Stimulated activated CD4-positive, alpha-beta T cell treated with anti-CD3 and anti-CD28 coated beads, Interleukin-15, amount 100 ng/mL, for 48 hours (primary cell): ENCODE measurements around the gene CFAP99.
"Not testable (repeated sequence)": the region's sequence is repeated elsewhere in the genome, so short reads cannot be mapped to it uniquely, and the experiment has no call there.

Source experiments
- DNase-seq, 2 donors: peaks; one replicate each; pipeline ENCODE4 v3.0.0-alpha.2; 2020; ENCODE audit warnings: low read depth in 2 of 2

The CFAP99 gene

GRCh38 chr4:2446656-2447564 is 28.2 kb downstream of the CFAP99 start:
- no peak for DNase-seq

GRCh38 chr4:2448589-2448988 is 29.8 kb downstream of the CFAP99 start:
- no peak for DNase-seq

DNA sequence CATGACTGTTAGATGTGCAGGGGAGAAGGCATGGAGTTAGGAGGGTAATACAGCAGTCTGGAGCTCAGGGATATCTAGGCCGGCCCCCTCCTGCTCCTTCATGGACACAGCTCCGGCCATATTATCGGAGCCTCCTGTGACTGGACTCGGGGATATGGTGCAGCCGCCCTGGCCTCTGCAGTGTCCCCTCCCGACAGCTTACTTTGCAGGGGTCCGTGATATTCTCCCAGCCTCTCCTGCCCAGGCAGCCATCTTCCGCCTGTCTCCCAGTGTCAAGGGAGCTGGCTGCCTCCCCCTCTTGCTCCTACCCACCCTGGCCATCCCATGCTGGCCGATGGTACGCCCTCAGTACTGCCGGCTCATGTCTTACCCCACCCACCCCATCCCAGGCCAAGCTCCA is 30.3 kb downstream of the CFAP99 start:
- no peak for DNase-seq

DNA sequence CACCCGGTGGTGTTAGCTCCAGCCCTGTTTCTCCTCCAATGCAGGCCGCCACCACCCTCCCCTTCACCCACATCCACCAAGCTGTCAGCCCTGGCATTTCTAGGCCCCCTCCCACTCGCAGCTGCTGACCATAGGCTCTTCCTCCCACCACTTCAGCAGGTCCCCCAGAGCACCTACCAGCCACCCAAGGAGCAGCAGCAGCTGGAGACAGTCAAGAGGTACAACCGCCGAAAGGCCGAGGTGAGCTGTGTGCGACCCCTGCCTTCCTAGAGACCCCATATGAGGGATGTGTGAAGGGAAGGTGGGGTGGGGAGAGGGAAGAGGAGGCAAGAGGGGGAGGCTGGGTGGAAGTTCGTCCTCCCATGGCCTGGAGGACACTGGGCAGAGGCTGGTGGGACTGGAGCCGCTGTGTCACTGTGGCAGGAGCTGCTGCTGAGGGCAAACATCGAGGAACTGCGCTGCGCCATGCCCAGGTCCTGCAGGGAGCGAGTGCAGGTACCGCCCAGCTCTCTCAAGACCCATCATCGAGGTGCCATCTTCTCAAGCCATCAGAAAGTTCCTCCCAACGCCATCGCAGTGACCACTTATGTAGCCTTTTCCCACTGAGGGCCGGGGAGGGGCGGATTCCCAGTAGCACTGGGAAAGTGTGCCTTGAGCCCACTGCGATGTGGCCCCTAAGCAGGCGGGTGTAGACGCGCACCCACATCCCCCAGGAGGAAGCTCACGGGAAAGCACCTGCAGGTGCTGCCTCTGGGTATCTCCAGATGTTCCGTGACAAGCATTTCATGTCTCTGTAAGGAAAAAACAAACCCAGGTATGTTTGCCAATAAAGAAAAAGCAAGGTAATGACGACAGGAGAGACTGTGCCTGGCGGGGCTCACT is 31.0 kb downstream of the CFAP99 start:
- DNase-seq: no peak

DNA sequence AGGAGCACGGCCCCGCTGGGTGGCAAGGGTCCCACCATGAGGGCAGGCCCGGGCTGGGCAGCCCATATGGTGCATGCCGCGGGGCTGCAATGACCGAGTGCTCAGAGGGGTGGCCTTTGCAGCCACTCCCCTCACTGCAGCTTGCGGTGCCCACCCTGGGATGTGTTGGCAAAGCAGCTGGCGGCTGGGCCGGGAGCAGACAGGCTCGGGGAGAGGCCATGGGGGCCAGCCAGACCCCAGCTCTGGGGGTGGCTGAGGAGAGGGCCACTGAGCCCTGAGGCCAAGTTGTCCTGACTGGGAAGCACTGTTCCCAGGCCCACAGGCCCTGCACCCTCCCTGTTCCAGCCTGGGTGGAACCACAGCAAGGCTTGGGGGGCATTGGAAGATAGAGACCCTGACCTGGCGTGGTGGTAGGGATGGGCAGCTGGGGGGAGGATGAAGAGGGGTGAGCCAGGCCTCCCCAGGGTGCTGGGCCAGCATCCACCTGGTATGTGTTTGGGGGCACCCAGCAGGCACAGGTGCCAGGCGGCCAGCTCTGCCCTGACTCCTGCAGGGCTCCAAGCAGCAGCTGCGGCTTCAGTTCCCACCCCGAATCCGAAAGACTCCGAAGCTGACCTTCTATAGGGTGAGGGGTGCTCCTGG is 31.8 kb downstream of the CFAP99 start:
- no peak for DNase-seq

DNA sequence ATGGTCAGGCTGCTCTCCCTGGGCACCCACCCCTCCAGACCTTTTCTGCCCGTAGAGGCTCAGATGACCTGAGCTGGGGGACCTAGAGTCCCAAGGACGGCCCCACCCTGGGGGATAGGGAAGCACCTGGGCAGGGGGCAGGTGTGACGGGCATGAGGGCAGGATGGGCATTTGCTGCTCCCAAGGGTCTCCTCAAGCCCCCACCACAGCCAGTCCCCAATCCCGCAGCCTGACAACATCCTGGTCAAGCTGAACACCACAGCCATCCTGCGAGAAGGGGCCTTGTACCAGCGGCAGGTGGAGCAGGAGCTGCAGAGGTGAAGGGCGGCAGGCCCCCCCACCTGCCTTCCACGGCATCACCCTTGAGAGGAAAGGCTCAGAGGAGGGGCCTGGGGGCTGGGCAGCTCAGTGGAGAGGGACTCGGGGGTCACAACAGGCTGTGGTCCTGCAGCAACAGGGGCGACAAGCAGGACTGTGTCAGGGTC is 32.3 kb downstream of the CFAP99 start:
- no peak for DNase-seq

DNA sequence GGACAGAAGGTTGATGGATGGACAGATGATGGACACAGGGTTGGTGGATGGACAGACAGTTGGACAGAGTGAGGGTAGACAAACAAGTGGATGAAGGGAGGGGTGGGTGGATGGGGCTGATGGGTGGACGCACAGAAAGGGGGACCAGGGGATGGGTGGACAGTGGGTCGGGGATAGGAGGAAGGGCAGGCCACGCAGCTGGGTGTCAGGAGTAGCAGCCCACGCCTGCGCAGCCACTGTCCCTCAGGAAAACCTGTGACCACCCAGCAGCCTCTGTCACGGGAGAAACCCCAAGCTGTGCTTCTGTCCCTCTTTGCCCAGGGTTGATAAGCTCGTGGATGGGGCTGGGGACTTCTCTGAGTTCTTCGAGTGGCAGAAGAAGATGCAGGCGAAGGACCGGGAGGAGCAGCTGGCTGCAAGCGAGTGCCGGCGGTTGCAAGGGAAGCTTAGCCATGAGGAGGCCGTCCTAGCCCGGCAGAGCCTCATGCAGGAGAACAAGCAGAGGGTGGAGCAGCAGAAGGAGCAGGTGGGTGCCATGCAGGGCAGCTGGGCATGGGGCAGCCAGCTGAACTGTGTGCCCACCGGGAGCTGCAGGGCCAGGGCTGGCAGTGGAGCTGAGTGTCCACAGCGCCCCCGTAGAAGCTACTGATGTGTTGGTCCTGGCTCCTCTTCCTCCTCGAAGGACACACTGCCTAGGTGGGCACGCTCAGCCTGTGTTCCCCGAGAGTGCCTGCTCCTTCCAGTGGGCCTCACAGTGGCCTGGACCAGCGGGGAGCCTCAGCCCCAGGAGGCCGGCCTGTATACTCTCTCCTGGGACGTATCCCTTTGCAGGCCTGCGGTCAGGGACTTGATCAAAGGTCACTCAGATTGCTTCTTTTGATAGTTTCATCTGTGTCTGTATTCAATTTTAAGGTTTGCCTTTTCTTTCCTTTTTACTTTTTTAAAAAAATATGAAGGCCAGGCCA is 33.3 kb downstream of the CFAP99 start:
- no peak for DNase-seq

- no peak for DNase-seq
These were observed 38.9 kb downstream of the CFAP99 start for GRCh38 chr4:2457481-2458295.

DNA sequence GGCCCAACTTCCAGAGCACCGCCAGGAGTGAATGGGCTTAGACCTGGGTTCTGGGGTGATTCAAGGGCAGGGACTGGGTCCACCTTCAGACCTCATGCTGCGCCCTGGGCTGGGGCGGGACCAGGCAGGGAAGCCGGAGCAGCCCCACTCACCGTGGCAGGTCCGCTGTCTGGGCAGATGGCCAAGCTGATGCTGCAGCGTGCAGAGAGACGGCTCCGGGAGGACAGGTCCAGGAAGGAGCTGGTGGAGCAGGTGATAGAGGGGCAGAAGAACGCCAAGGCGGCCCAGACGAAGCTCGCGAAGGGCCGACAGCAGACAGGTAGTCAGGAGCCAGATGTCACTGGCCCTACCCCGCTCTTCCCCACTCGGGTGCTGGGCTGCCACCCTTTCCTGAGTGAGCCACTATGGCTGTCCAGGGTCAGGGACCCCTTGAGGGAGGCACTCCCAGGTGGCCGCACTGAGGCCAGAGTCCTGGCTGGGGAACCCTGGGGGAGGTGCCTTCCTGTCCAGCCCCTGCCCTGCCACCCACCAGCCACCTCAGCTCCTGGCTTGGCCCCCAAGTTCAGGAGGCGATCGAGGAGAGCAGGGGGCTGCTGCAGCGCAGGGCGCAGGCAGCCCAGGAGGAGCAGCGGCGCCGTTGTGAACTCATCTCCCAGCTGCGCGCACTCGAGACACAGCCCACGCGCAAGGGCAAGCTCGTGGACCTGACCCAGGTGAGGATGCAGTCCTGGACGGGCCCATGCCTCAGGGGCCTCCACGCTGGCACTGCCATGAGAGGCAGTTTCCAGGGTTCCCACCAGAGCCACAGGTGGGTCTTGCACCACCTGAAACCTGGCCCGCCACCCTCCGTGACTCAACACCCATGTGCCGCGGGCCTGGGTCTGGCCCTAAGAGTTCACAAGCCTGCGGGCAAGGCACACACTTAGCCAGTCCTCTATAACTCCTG is 40.1 kb downstream of the CFAP99 start:
- DNase-seq: no peak

- DNase-seq: no peak
These were observed 41.0 kb downstream of the CFAP99 start for GRCh38 chr4:2459589-2460349.

DNA sequence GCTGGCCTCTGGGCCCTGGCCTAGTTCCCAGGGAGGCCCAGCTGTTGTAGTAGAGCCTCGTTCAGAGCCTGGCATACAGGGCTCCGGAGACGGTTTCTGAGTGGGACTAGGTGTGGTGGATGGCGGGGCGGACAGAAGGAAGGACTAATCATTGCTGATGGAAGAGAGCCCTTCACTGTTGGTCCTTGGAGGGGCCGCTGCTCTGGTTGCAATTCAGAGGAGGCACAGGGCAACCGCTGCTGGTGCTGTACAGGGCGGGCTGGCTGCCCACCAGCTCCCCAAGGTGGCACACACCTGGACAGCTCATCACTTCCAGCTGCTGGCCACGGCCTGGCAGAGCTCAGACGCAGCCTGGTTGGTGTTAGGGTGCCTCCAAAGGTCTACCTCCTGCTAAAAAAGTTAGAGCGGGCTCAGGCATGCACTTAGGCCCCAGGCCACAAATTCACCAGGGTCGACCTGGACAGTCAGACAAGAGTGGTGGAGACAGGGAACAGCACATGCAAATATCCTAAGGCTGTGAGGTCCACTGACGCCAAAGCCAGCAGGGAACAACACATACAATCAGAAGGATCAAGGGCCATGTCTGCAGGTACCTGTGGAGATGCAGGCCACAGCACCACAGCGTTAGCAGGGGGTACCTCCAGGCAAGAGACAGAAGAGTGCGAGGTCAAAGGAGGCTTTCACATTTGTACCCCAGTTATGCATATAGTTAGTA is 42.6 kb downstream of the CFAP99 start:
- DNase-seq: no peak

GRCh38 chr4:2462218-2462991 is 43.6 kb downstream of the CFAP99 start:
- DNase-seq: peak; percentile 17 to 53

DNA sequence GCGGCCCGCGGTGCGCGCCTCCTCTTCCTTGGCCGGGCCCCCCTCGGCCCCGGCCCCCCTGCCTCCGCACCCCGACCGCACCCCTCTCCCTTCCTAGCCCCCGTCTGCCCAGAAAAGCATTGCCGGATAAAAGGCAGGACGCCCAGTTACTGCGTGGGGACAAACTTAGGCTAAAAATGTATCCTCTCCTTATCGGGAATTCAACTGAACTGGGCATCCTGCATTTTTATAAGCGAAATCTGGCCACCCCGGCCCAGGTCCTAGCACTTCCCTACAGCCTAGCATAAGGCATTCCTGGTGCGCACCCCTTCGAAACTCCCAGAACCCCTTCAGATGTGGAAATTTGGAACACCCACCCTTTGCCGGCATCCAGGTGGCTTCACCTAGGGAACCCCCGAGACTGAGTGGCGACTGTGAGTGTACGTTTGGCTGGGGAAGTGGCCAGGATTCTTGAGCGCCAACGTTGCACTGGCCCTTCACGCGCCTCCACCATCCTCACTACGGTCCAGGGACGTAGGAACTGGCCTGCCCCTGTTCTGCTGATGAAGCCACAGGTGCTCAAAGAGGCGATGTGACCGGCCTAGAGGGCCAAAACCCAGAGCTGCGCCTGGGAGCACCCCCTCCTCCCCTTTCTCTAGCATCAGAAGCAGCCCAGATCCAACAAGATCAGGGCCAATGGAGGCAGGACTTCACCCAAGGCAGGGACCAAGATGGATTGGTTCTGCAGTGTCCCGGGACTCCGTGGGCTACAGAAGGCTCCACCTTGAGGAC is 44.4 kb downstream of the CFAP99 start:
- no peak for DNase-seq

GRCh38 chr4:2465032-2465431 is 46.3 kb downstream of the CFAP99 start:
- DNase-seq: no peak

DNA sequence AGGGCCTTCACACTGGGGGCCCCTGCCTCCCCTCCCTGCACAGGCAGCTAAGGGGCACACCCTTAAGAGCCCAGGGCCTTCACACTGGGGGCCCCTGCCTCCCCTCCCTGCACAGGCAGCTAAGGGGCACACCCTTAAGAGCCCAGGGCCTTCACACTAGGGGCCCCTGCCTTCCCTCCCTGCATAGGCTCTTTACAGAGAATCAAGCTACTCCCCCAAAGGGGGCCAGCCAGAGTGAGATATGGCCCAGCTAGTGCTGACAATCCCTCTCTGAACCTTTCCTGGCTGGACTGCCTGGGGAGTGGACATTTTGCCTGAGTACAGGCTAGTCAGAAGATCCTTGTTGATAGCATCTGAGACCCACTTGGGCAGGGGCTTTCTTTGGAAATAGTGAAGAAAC is 46.8 kb downstream of the CFAP99 start:
- not testable (repeated sequence) for DNase-seq
